Suppressor macrophage treated with lipopolysaccharide for 4 hours (primary cell): Measurements from ENCODE around the gene ALDH18A1.
"Not testable (repeated sequence)": the region's sequence is repeated elsewhere in the genome, so short reads cannot be mapped to it uniquely, and the experiment has no call there.

Source experiments
- DNase-seq: peaks from one replicate; pipeline ENCODE4 v3.0.0-alpha.2; 2020

Gene ALDH18A1

GRCh38 chr10:95648138-95648537 is 8.4 kb downstream of the ALDH18A1 start:
- no peak for DNase-seq

- DNase-seq: no peak
Measured at GRCh38 chr10:95646160-95646559, 10.4 kb downstream of the ALDH18A1 start.

- no peak for DNase-seq
Measured at GRCh38 chr10:95644901-95645300, 11.6 kb downstream of the ALDH18A1 start.

- DNase-seq: no peak
Measured at GRCh38 chr10:95640891-95641315, 15.6 kb downstream of the ALDH18A1 start.

- no peak for DNase-seq
Measured at GRCh38 chr10:95637911-95638310, 18.6 kb downstream of the ALDH18A1 start.

GRCh38 chr10:95637140-95637539 is 19.4 kb downstream of the ALDH18A1 start:
- no peak for DNase-seq

- no peak for DNase-seq
Measured at GRCh38 chr10:95635319-95635733, 21.2 kb downstream of the ALDH18A1 start.

- no peak for DNase-seq
Measured at GRCh38 chr10:95628786-95629185, 27.7 kb downstream of the ALDH18A1 start.

- DNase-seq: no peak
Measured at GRCh38 chr10:95626500-95626899, 30.0 kb downstream of the ALDH18A1 start.

GRCh38 chr10:95620415-95620814 is 36.1 kb downstream of the ALDH18A1 start:
- DNase-seq: not testable (repeated sequence)

- DNase-seq: no peak
Measured at GRCh38 chr10:95618101-95618500, 38.4 kb downstream of the ALDH18A1 start.

- DNase-seq: no peak
Measured at GRCh38 chr10:95616446-95616845, 40.1 kb downstream of the ALDH18A1 start.

GRCh38 chr10:95613330-95613729 is 43.2 kb downstream of the ALDH18A1 start:
- DNase-seq: no peak

GRCh38 chr10:95610727-95611126 is 45.8 kb downstream of the ALDH18A1 start:
- no peak for DNase-seq

- DNase-seq: no peak
Measured at GRCh38 chr10:95606922-95607321, 49.6 kb downstream of the ALDH18A1 start.

GRCh38 chr10:95605163-95605562 is 51.3 kb downstream of the ALDH18A1 start:
- DNase-seq: no peak

- DNase-seq: no peak
Measured at GRCh38 chr10:95604630-95605029, 51.9 kb downstream of the ALDH18A1 start.

- no peak for DNase-seq
Measured at GRCh38 chr10:95602382-95602781, 54.1 kb downstream of the ALDH18A1 start.

GRCh38 chr10:95601116-95601719 is 55.3 kb downstream of the ALDH18A1 start:
- DNase-seq: peak; percentile 71

GRCh38 chr10:95600158-95600557 is 56.4 kb downstream of the ALDH18A1 start:
- DNase-seq: no peak

- no peak for DNase-seq
Measured at GRCh38 chr10:95597788-95598187, 58.7 kb downstream of the ALDH18A1 start.

GRCh38 chr10:95588025-95588424 is 68.5 kb downstream of the ALDH18A1 start:
- DNase-seq: no peak

GRCh38 chr10:95579835-95580535 is 76.5 kb downstream of the ALDH18A1 start:
- no peak for DNase-seq

- DNase-seq: no peak
Measured at GRCh38 chr10:95579292-95579691, 77.2 kb downstream of the ALDH18A1 start.

GRCh38 chr10:95578619-95579018 is 77.9 kb downstream of the ALDH18A1 start:
- DNase-seq: no peak
